ENCODE results near the gene MT1F. TPM values are rescaled to one million over a fixed set of nuclear protein-coding genes. Genes with fewer than 3 reads are reported as not detected.

Gene MT1F
- total and polyA plus RNA-seq, 9 of the 15 experiments (the other 6 are each of a cell fraction or from before 2014, with no cell fraction given), result 0.18 to 0.68 (median 0.29) TPM; not detected in 5

DNA sequence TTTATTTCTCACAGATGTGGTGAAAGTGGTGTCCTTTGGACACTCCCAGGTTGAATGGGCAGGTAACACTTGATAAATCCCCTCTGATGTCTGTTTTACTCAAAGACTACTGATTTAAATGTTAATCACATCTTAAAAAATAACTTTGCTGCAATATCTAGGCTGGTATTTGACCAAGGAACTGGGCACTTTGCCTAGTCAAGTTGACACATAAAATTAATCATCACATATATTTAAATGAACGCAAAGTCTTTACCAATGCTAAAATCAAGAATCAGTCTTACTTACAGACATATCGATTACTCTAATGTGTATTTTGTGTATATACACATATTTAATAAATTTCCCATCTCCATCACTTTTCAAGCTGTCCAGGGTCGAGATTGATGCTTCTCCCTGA, 42.4 kb upstream of the MT1F start:
- intact Hi-C loops (cut with micrococcal nuclease) (no loop called here), in situ Hi-C loops (cut with MboI) (no loop called here)
- WGBS (ENCODE audit: insufficient coverage, low coverage, missing lambda C conversion rate), result 7% methylated on average over 3 of the region's 3 CpGs
- H4K20me1 ChIP-seq (replicated peaks; ENCODE audit: control insufficient read depth, insufficient read depth, low read length), result no peaks in the 10 kb centered on the region
- H3K4me3 ChIP-seq, result no peak overlapping the region
- ChIA-PET CTCF (ENCODE audit: low intra/inter-chr PET ratio) (no interaction called here), POLR2A (no interaction called here)
- H3K4me2 ChIP-seq (ENCODE audit: insufficient read depth, low read length), result no peak overlapping the region
- no peak overlapping the region for H3K27ac ChIP-seq (ENCODE audit: extremely low read depth, low read depth, low read length)
- no TSS peak for BruUV-seq (replicated peaks)
- H3K27me3 ChIP-seq (ENCODE audit: control insufficient read depth in 2 of 2, insufficient read depth in 2 of 2, low read length in 2 of 2), result peaks cover 17 to 39% of the 10 kb centered on the region in 2 experiments
- no peaks in the 10 kb centered on the region for H3K9me1 ChIP-seq (ENCODE audit: control insufficient read depth, insufficient read depth, low read length)
- TF ChIP-seq ZBTB8A (IDR thresholded peaks at IDR 0.05; ENCODE audit: partially characterized antibody) (no peak), ATF1 (CRISPR knock-in tag; IDR thresholded peaks at IDR 0.05) (no peak), ATF1 (tag; IDR thresholded peaks at IDR 0.05) (no peak), NFE2L1 (tag; IDR thresholded peaks at IDR 0.05; ENCODE audit: borderline replicate concordance, low read depth) (no peak), JUND (IDR thresholded peaks at IDR 0.05; ENCODE audit: borderline replicate concordance, low read depth, low read length) (no peak), JUND (tag; IDR thresholded peaks at IDR 0.05; ENCODE audit: borderline replicate concordance, low read depth, low read length) (no peak), FOXK2 (conservative IDR thresholded peaks at IDR 0.05 in 1 of 2, IDR thresholded peaks at IDR 0.05 in 1 of 2; ENCODE audit: low read depth in 2 of 2) (no peak), ZNF76 (CRISPR knock-in tag; IDR thresholded peaks at IDR 0.05; ENCODE audit: borderline replicate concordance) (no peak), SP1 (CRISPR knock-in tag; IDR thresholded peaks at IDR 0.05) (no peak), TGIF2 (CRISPR knock-in tag; IDR thresholded peaks at IDR 0.05) (no peak), MTA3 (IDR thresholded peaks at IDR 0.05; ENCODE audit: borderline replicate concordance) (no peak), MYC (IDR thresholded peaks at IDR 0.05; ENCODE audit: low read depth, low read length) (no peak), MYC (CRISPR knock-in tag; IDR thresholded peaks at IDR 0.05; ENCODE audit: borderline replicate concordance, low read depth) (no peak)
- TF ChIP-seq, protein P1, sequence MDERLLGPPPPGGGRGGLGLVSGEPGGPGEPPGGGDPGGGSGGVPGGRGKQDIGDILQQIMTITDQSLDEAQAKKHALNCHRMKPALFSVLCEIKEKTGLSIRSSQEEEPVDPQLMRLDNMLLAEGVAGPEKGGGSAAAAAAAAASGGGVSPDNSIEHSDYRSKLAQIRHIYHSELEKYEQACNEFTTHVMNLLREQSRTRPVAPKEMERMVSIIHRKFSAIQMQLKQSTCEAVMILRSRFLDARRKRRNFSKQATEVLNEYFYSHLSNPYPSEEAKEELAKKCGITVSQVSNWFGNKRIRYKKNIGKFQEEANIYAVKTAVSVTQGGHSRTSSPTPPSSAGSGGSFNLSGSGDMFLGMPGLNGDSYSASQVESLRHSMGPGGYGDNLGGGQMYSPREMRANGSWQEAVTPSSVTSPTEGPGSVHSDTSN (CRISPR knock-in tag; IDR thresholded peaks at IDR 0.05; ENCODE audit: low read depth), result no peak
- TF ChIP-seq, protein P1 (tag; conservative IDR thresholded peaks at IDR 0.05; ENCODE audit: low read depth), result no peak
- TF ChIP-seq, protein P2, sequence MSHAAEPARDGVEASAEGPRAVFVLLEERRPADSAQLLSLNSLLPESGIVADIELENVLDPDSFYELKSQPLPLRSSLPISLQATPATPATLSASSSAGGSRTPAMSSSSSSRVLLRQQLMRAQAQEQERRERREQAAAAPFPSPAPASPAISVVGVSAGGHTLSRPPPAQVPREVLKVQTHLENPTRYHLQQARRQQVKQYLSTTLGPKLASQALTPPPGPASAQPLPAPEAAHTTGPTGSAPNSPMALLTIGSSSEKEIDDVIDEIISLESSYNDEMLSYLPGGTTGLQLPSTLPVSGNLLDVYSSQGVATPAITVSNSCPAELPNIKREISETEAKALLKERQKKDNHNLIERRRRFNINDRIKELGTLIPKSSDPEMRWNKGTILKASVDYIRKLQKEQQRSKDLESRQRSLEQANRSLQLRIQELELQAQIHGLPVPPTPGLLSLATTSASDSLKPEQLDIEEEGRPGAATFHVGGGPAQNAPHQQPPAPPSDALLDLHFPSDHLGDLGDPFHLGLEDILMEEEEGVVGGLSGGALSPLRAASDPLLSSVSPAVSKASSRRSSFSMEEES (CRISPR knock-in tag; IDR thresholded peaks at IDR 0.05), result no peak
- TF ChIP-seq, protein P3, sequence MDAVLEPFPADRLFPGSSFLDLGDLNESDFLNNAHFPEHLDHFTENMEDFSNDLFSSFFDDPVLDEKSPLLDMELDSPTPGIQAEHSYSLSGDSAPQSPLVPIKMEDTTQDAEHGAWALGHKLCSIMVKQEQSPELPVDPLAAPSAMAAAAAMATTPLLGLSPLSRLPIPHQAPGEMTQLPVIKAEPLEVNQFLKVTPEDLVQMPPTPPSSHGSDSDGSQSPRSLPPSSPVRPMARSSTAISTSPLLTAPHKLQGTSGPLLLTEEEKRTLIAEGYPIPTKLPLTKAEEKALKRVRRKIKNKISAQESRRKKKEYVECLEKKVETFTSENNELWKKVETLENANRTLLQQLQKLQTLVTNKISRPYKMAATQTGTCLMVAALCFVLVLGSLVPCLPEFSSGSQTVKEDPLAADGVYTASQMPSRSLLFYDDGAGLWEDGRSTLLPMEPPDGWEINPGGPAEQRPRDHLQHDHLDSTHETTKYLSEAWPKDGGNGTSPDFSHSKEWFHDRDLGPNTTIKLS (IDR thresholded peaks at IDR 0.05; ENCODE audit: borderline replicate concordance, low read depth), result no peak
- DNase-seq (ENCODE audit: extremely low read depth in 1 of 4, low spot score in 3 of 4) (no peak), ATAC-seq (no peak), FAIRE-seq (no peak)
- no peak overlapping the region for H3K9ac ChIP-seq (ENCODE audit: insufficient read depth in 1 of 2, low read depth in 2 of 2, low read length in 2 of 2)
- no peaks in the 10 kb centered on the region for H3K9me3 ChIP-seq (replicated peaks; ENCODE audit: control insufficient read depth, insufficient read depth, low read depth, low read length)
- no peaks in the 10 kb centered on the region for H3K79me2 ChIP-seq (ENCODE audit: control insufficient read depth, insufficient read depth, low read length)
- peaks cover 2 to 6% of the 10 kb centered on the region in 2 experiments; a peak in 4 of 5 replicates for H3K4me1 ChIP-seq (replicated peaks in 1 of 2; ENCODE audit: control insufficient read depth in 2 of 2, insufficient read depth in 2 of 2, low read length in 2 of 2)
- no peak overlapping the region for H2AFZ ChIP-seq (ENCODE audit: low read depth, low read length)
- no peaks in the 10 kb centered on the region for H3K36me3 ChIP-seq (ENCODE audit: control insufficient read depth, insufficient read depth, low read length)
